ENCODE results near the gene MTNR1B. TPM values are rescaled to one million over a fixed set of nuclear protein-coding genes. Genes with fewer than 3 reads are reported as not detected.

The MTNR1B gene
- total and polyA plus RNA-seq, 2 donors (not counting 1 experiment from before 2014, with no cell fraction given): not detected

- 24% methylated on average over 16 of the region's 16 CpGs for WGBS (ENCODE audit: insufficient coverage)
- no peaks in the 10 kb centered on the region for H4K20me1 ChIP-seq (ENCODE audit: control insufficient read depth, insufficient read depth, low read length, poor library complexity, severe bottlenecking)
- no peak overlapping the region for H3K27ac ChIP-seq (ENCODE audit: low read length in 2 of 2)
- H3K9ac ChIP-seq (ENCODE audit: low read length): no peak overlapping the region
- no peak overlapping the region for H3K4me2 ChIP-seq (replicated peaks; ENCODE audit: low read depth, low read length, poor library complexity, severe bottlenecking)
- no peak for TF ChIP-seq EZH2 (IDR thresholded peaks at IDR 0.05; ENCODE audit: borderline replicate concordance, insufficient read depth, low read depth, low read length, poor library complexity, severe bottlenecking)
- TF ChIP-seq, protein P1, sequence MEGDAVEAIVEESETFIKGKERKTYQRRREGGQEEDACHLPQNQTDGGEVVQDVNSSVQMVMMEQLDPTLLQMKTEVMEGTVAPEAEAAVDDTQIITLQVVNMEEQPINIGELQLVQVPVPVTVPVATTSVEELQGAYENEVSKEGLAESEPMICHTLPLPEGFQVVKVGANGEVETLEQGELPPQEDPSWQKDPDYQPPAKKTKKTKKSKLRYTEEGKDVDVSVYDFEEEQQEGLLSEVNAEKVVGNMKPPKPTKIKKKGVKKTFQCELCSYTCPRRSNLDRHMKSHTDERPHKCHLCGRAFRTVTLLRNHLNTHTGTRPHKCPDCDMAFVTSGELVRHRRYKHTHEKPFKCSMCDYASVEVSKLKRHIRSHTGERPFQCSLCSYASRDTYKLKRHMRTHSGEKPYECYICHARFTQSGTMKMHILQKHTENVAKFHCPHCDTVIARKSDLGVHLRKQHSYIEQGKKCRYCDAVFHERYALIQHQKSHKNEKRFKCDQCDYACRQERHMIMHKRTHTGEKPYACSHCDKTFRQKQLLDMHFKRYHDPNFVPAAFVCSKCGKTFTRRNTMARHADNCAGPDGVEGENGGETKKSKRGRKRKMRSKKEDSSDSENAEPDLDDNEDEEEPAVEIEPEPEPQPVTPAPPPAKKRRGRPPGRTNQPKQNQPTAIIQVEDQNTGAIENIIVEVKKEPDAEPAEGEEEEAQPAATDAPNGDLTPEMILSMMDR (IDR thresholded peaks at IDR 0.05): no peak
- DNase-seq (no peak), ATAC-seq (ENCODE audit: low read depth) (no peak)
- H3K9me3 Mint-ChIP-seq (ENCODE audit: insufficient read depth): peaks cover 2% of the 10 kb centered on the region
- H3K4me3 ChIP-seq (ENCODE audit: control extremely low read depth in 1 of 5, extremely low read depth in 1 of 5, insufficient read depth in 1 of 5, low read depth in 2 of 5, low read length in 4 of 5): no peak overlapping the region
- H3K27me3 Mint-ChIP-seq: peaks cover 19% of the 10 kb centered on the region
- H3K27me3 ChIP-seq (replicated peaks in 1 of 4; ENCODE audit: control extremely low read depth in 1 of 4, control insufficient read depth in 3 of 4, insufficient read depth in 4 of 4, low read length in 3 of 4): peaks cover 0 to 7% (median 0%) of the 10 kb centered on the region in 4 experiments
- H2AFZ ChIP-seq (ENCODE audit: insufficient read depth, low read depth, low read length, poor library complexity, severe bottlenecking): no peak overlapping the region
- ChIA-PET POLR2A (no interaction called here), CTCF (no interaction called here)
- H3K4me1 ChIP-seq (ENCODE audit: control insufficient read depth in 2 of 2, insufficient read depth in 2 of 2, low read length in 2 of 2): no peaks in the 10 kb centered on the region
- H3K27ac Mint-ChIP-seq: no peak overlapping the region
- peaks cover 0 to 12% (median 0%) of the 10 kb centered on the region in 3 donors for H3K9me3 ChIP-seq (ENCODE audit: control extremely low read depth in 1 of 3, control insufficient read depth in 2 of 3, insufficient read depth in 1 of 3, low read length in 2 of 3)
- H3K4me3 Mint-ChIP-seq: no peak overlapping the region
- intact Hi-C loops (cut with micrococcal nuclease): no loop called here
- no peaks in the 10 kb centered on the region for H3K36me3 ChIP-seq (replicated peaks in 1 of 2; ENCODE audit: control extremely low read depth in 1 of 2, control insufficient read depth in 1 of 2, extremely low read depth in 1 of 2, insufficient read depth in 2 of 2, low read length in 1 of 2)
- H3K4me1 Mint-ChIP-seq: no peaks in the 10 kb centered on the region
- no peaks in the 10 kb centered on the region for H3K79me2 ChIP-seq (ENCODE audit: control insufficient read depth, insufficient read depth, low read length)
Measured at GRCh38 chr11:92969293-92969633, 188 bp upstream of the MTNR1B start.

DNA sequence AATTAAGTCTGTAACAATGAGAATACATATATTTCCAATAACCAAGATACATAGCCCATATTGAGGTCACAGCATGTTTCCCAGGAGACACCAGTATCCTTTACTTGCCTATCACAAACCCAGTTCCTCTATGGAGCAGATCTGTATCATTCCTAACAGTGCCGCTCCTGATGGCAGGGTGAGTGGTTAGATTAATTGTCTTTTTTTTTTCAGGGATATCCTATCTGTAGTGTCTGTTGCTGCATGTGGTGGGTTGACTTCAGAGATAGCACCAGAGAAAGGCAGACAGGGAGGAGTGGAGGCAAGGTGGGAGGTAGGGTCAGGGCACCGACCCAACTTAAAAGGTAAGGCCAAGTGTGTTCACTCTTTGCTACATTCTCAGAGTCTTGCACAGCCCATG is 2.8 kb downstream of the MTNR1B start:
- H3K4me1 Mint-ChIP-seq: no peaks in the 10 kb centered on the region
- Histone ChIP-seq H3K4me2 (replicated peaks; ENCODE audit: low read depth, low read length, poor library complexity, severe bottlenecking) (no peak overlapping the region), H3K36me3 (replicated peaks in 1 of 2; ENCODE audit: control extremely low read depth in 1 of 2, control insufficient read depth in 1 of 2, extremely low read depth in 1 of 2, insufficient read depth in 2 of 2, low read length in 1 of 2) (no peaks in the 10 kb centered on the region), H2AFZ (ENCODE audit: insufficient read depth, low read depth, low read length, poor library complexity, severe bottlenecking) (no peak overlapping the region), H3K4me3 (ENCODE audit: control extremely low read depth in 1 of 5, extremely low read depth in 1 of 5, insufficient read depth in 1 of 5, low read depth in 2 of 5, low read length in 4 of 5) (no peak overlapping the region), H3K9ac (ENCODE audit: low read length) (no peak overlapping the region), H3K9me3 (ENCODE audit: control extremely low read depth in 1 of 3, control insufficient read depth in 2 of 3, insufficient read depth in 1 of 3, low read length in 2 of 3) (peaks cover 0 to 12% (median 0%) of the 10 kb centered on the region in 3 donors), H3K27ac (ENCODE audit: low read length in 2 of 2) (no peak overlapping the region), H3K4me1 (ENCODE audit: control insufficient read depth in 2 of 2, insufficient read depth in 2 of 2, low read length in 2 of 2) (no peaks in the 10 kb centered on the region), H3K27me3 (replicated peaks in 1 of 4; ENCODE audit: control extremely low read depth in 1 of 4, control insufficient read depth in 3 of 4, insufficient read depth in 4 of 4, low read length in 3 of 4) (peaks cover 0 to 7% (median 0%) of the 10 kb centered on the region in 4 experiments), H3K79me2 (ENCODE audit: control insufficient read depth, insufficient read depth, low read length) (no peaks in the 10 kb centered on the region), H4K20me1 (ENCODE audit: control insufficient read depth, insufficient read depth, low read length, poor library complexity, severe bottlenecking) (no peaks in the 10 kb centered on the region)
- TF ChIP-seq EZH2 (IDR thresholded peaks at IDR 0.05; ENCODE audit: borderline replicate concordance, insufficient read depth, low read depth, low read length, poor library complexity, severe bottlenecking): no peak
- TF ChIP-seq, protein P1 (IDR thresholded peaks at IDR 0.05): no peak
- POLR2A ChIA-PET: no interaction called here
- no peaks in the 10 kb centered on the region for H3K9me3 Mint-ChIP-seq (ENCODE audit: insufficient read depth)
- intact Hi-C loops (cut with micrococcal nuclease): no loop called here
- H3K4me3 Mint-ChIP-seq: no peak overlapping the region
- no peak for DNase-seq
- ATAC-seq (ENCODE audit: low read depth): no peak
- H3K27ac Mint-ChIP-seq: no peak overlapping the region
- WGBS (ENCODE audit: insufficient coverage): 80% methylated on average over 2 of the region's 2 CpGs
- peaks cover 19% of the 10 kb centered on the region for H3K27me3 Mint-ChIP-seq
- CTCF ChIA-PET: no interaction called here

Data from B cell (primary cell).